AG10803 (cell line): ENCODE measurements around the gene S100A3.

Experiments
- DNase-seq: peaks from one replicate; pipeline ENCODE4 v3.0.0; 2010; ENCODE audit warnings: low read depth
- H3K4me3 ChIP-seq: 2 replicates; pipeline ENCODE4 v1.5.1; 2011; ENCODE audit warnings: mild to moderate bottlenecking, low read length, control low read depth
- CTCF ChIP-seq: conservative IDR thresholded peaks from 2 replicates; pipeline ENCODE4 v1.5.1; 2011; ENCODE audit warnings: mild to moderate bottlenecking, low read length, control low read depth, inconsistent platforms

S100A3 gene

GRCh38 chr1:153546371-153546770 lies 2.7 kb downstream of the S100A3 start:
- H3K4me3 ChIP-seq: peak overlapping the region; percentile 92
- no peak for TF ChIP-seq CTCF
- no peak for DNase-seq

- peak; percentile 94 for DNase-seq
- peak; percentile 7; the same call in 1 of the 2 replicates for TF ChIP-seq CTCF
- peak within 1 kb of the TSS; percentile 92 for H3K4me3 ChIP-seq
Observed at GRCh38 chr1:153545067-153546055, 3.7 kb downstream of the S100A3 start, which contains the start of gene S100A4. Gene S100A4, minus strand, starts transcription at chr1:153545806. Its CDS starts 1,012 bp downstream, at chr1:153544794.

GRCh38 chr1:153544453-153545066 lies 4.5 kb downstream of the S100A3 start:
- no peak for DNase-seq
- no peak for TF ChIP-seq CTCF
- peak overlapping the region; percentile 92 for H3K4me3 ChIP-seq

GRCh38 chr1:153543736-153544135 lies 5.3 kb downstream of the S100A3 start:
- TF ChIP-seq CTCF: no peak
- peak overlapping the region; percentile 92 for H3K4me3 ChIP-seq
- no peak for DNase-seq

- no peak for DNase-seq
- TF ChIP-seq CTCF: no peak
- peak overlapping the region; percentile 92 for H3K4me3 ChIP-seq
Observed at GRCh38 chr1:153542956-153543711, 5.9 kb downstream of the S100A3 start.

- no peak for TF ChIP-seq CTCF
- no peak for DNase-seq
- no peak overlapping the region for H3K4me3 ChIP-seq
Observed at GRCh38 chr1:153541641-153542590, 7.1 kb downstream of the S100A3 start.
